GM12801 (cell line): ENCODE measurements around the gene FBXW9.

Experiments used
- TF ChIP-seq, protein P1 (sequence below): IDR thresholded peaks from one replicate; pipeline ENCODE4 v1.5.1; 2011; ENCODE audit warnings: control low read depth; ENCODE audit not compliant: insufficient read length; ENCODE audit errors: extremely low read depth

Gene FBXW9

GRCh38 chr19:12681074-12681987 is 15.1 kb downstream of the FBXW9 start, which contains the start of gene DHPS:
Gene DHPS (minus strand): TSS chr19:12681880. CDS start chr19:12681766, 114 bp downstream.
- TF ChIP-seq, protein P1, sequence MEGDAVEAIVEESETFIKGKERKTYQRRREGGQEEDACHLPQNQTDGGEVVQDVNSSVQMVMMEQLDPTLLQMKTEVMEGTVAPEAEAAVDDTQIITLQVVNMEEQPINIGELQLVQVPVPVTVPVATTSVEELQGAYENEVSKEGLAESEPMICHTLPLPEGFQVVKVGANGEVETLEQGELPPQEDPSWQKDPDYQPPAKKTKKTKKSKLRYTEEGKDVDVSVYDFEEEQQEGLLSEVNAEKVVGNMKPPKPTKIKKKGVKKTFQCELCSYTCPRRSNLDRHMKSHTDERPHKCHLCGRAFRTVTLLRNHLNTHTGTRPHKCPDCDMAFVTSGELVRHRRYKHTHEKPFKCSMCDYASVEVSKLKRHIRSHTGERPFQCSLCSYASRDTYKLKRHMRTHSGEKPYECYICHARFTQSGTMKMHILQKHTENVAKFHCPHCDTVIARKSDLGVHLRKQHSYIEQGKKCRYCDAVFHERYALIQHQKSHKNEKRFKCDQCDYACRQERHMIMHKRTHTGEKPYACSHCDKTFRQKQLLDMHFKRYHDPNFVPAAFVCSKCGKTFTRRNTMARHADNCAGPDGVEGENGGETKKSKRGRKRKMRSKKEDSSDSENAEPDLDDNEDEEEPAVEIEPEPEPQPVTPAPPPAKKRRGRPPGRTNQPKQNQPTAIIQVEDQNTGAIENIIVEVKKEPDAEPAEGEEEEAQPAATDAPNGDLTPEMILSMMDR: no peak

GRCh38 chr19:12680034-12680433 is 16.4 kb downstream of the FBXW9 start:
- TF ChIP-seq, protein P1: no peak

- TF ChIP-seq, protein P1: no peak
Observed at GRCh38 chr19:12676928-12677327, 19.5 kb downstream of the FBXW9 start.

DNA sequence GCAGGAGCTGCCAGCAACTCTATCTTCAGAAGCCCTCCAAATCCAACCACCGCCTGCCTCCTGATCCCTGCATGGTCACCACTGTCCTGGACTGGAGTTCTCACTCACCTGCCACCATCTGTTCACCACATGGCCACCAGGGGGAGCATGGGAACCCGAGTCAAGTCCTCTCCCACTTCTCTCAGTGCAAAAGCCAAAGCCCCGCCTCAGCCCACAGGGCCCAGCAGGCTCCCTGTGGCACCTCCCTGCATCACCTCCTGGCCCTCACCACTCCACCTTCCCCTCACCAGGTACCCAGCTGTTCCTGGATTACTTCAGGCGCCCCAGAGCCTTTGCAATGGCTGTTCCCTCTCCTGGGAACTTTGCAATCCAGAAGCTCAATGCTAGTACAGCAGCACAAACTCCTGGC is 20.0 kb downstream of the FBXW9 start:
- TF ChIP-seq, protein P1: no peak

GRCh38 chr19:12675940-12676339 is 20.5 kb downstream of the FBXW9 start:
- TF ChIP-seq, protein P1: no peak

DNA sequence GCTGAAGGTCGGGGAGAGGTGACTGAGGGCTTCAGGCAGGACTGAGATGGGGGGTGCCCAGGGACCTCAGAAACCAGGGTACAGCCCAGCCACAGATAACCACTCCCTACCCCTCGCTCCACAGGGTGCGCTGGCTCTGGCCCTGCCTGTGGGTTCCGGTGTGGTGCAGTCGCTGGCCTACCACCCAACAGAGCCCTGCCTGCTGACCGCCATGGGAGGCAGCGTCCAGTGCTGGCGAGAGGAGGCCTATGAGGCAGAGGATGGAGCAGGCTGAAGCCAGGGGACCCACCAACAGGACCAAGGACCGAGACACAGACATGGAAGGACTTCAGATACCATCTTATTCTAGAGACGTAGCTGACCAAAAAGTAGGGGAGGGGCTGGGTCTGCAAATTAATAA is 21.0 kb downstream of the FBXW9 start:
- TF ChIP-seq, protein P1: no peak

- TF ChIP-seq, protein P1: no peak
Observed at GRCh38 chr19:12672744-12673143, 23.7 kb downstream of the FBXW9 start.
